ENCODE data around the gene NLRC3. TPM values are rescaled to one million over a fixed set of nuclear protein-coding genes. Genes with fewer than 3 reads are reported as not detected.

NLRC3 gene
- total RNA-seq, 1 donor from 2014 or later = 0.04 TPM

- TF ChIP-seq CTCF (IDR thresholded peaks at IDR 0.05; ENCODE audit: insufficient read depth, low read length, poor library complexity, severe bottlenecking) = no peak
- no peak for DNase-seq (ENCODE audit: low read depth)
- no peak overlapping the region for H3K4me3 ChIP-seq (ENCODE audit: low read depth, low read length)
- no peaks in the 10 kb centered on the region for H3K27me3 ChIP-seq (ENCODE audit: control insufficient read depth, insufficient read depth, low read length)
- H3K36me3 ChIP-seq (ENCODE audit: control insufficient read depth, insufficient read depth, low read length) = peaks cover 1% of the 10 kb centered on the region
Observed at GRCh38 chr16:3513892-3514583, 63.2 kb downstream of the NLRC3 start.

GRCh38 chr16:3511286-3512180 is 65.7 kb downstream of the NLRC3 start:
- Histone ChIP-seq H3K27me3 (ENCODE audit: control insufficient read depth, insufficient read depth, low read length) (no peaks in the 10 kb centered on the region), H3K4me3 (ENCODE audit: low read depth, low read length) (no peak overlapping the region), H3K36me3 (ENCODE audit: control insufficient read depth, insufficient read depth, low read length) (peaks cover 1% of the 10 kb centered on the region)
- DNase-seq (ENCODE audit: low read depth) = no peak
- TF ChIP-seq CTCF (IDR thresholded peaks at IDR 0.05; ENCODE audit: insufficient read depth, low read length, poor library complexity, severe bottlenecking) = no peak

- Histone ChIP-seq H3K4me3 (ENCODE audit: low read depth, low read length) (no peak overlapping the region), H3K27me3 (ENCODE audit: control insufficient read depth, insufficient read depth, low read length) (no peaks in the 10 kb centered on the region), H3K36me3 (ENCODE audit: control insufficient read depth, insufficient read depth, low read length) (peaks cover 1% of the 10 kb centered on the region)
- no peak for DNase-seq (ENCODE audit: low read depth)
- no peak for TF ChIP-seq CTCF (IDR thresholded peaks at IDR 0.05; ENCODE audit: insufficient read depth, low read length, poor library complexity, severe bottlenecking)
Observed at GRCh38 chr16:3510416-3510815, 66.8 kb downstream of the NLRC3 start.

- H3K4me3 ChIP-seq (ENCODE audit: low read depth, low read length) = no peak overlapping the region
- DNase-seq (ENCODE audit: low read depth) = no peak
Observed at GRCh38 chr16:3509470-3509928, 67.7 kb downstream of the NLRC3 start.

GRCh38 chr16:3508736-3509135 is 68.5 kb downstream of the NLRC3 start:
- Histone ChIP-seq H3K4me3 (ENCODE audit: low read depth, low read length) (no peak overlapping the region), H3K36me3 (ENCODE audit: control insufficient read depth, insufficient read depth, low read length) (peaks cover 1% of the 10 kb centered on the region), H3K27me3 (ENCODE audit: control insufficient read depth, insufficient read depth, low read length) (no peaks in the 10 kb centered on the region)
- DNase-seq (ENCODE audit: low read depth) = no peak
- no peak for TF ChIP-seq CTCF (IDR thresholded peaks at IDR 0.05; ENCODE audit: insufficient read depth, low read length, poor library complexity, severe bottlenecking)

More at GRCh38 chr16:3509470-3509928, 67.7 kb downstream of the NLRC3 start:
- H3K36me3 ChIP-seq (ENCODE audit: control insufficient read depth, insufficient read depth, low read length) = peaks cover 1% of the 10 kb centered on the region
- no peaks in the 10 kb centered on the region for H3K27me3 ChIP-seq (ENCODE audit: control insufficient read depth, insufficient read depth, low read length)
- no peak for TF ChIP-seq CTCF (IDR thresholded peaks at IDR 0.05; ENCODE audit: insufficient read depth, low read length, poor library complexity, severe bottlenecking)

Measured in kidney epithelial cell (primary cell).